Left ventricle myocardium inferior (tissue), 1 donor: ENCODE measurements around the gene CSNK2B. TPM values are rescaled to one million over a fixed set of nuclear protein-coding genes. Genes with fewer than 3 reads are reported as not detected.

ENCODE experiments used
- DNase-seq: peaks from one replicate; pipeline ENCODE4 v3.0.0-alpha.2; 2020
- H3K27ac ChIP-seq: fragments of 200-600 bp; replicated peaks from 2 replicates; pipeline ENCODE4 v1.8.0; 2021
- H3K27me3 ChIP-seq: fragments of 200-600 bp; 2 replicates; pipeline ENCODE4 v1.8.0; 2021; ENCODE audit warnings: low read depth
- H3K36me3 ChIP-seq: fragments of 200-600 bp; 2 replicates; pipeline ENCODE4 v1.8.0; 2021
- H3K4me1 ChIP-seq: fragments of 200-600 bp; 2 replicates; pipeline ENCODE4 v1.8.0; 2021
- H3K4me3 ChIP-seq: fragments of 200-600 bp; 2 replicates; pipeline ENCODE4 v1.8.0; 2021; ENCODE audit warnings: mild to moderate bottlenecking, moderate library complexity
- H3K9me3 ChIP-seq: fragments of 200-600 bp; replicated peaks from 2 replicates; pipeline ENCODE4 v1.8.0; 2021
- intact Hi-C: fragments of 100-400 bp; cut with micrococcal nuclease; formaldehyde crosslinking; loops from one replicate; pipeline ENCODE4 v1.11.0; 2022
- total RNA-seq: library from RNA; stranded (reverse); fragmentation: NEBNext Ultra II Directional; extraction: Animal tissue kit (Norgen Biotek cat#: 25700); gene quantifications from one replicate; pipeline ENCODE4 v1.2.1, GENCODE V29; 2021
- TF ChIP-seq, protein P1 (sequence below): fragments of 200-600 bp; IDR thresholded peaks from 2 replicates; pipeline ENCODE4 v1.8.0; 2021; ENCODE audit warnings: antibody characterized with exemption, mild to moderate bottlenecking, borderline replicate concordance
- donor health status: DM: no; HTN: yes; CAD: no; lungs with severe emphysema.

The CSNK2B gene
- total RNA-seq, 1 donor from 2014 or later, result 105 TPM

- H3K4me1 ChIP-seq, result peaks cover 2% of the 10 kb centered on the region
- intact Hi-C loops, result no loop called here
- TF ChIP-seq, protein P1, sequence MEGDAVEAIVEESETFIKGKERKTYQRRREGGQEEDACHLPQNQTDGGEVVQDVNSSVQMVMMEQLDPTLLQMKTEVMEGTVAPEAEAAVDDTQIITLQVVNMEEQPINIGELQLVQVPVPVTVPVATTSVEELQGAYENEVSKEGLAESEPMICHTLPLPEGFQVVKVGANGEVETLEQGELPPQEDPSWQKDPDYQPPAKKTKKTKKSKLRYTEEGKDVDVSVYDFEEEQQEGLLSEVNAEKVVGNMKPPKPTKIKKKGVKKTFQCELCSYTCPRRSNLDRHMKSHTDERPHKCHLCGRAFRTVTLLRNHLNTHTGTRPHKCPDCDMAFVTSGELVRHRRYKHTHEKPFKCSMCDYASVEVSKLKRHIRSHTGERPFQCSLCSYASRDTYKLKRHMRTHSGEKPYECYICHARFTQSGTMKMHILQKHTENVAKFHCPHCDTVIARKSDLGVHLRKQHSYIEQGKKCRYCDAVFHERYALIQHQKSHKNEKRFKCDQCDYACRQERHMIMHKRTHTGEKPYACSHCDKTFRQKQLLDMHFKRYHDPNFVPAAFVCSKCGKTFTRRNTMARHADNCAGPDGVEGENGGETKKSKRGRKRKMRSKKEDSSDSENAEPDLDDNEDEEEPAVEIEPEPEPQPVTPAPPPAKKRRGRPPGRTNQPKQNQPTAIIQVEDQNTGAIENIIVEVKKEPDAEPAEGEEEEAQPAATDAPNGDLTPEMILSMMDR, result no peak
Measured at GRCh38 chr6:31627690-31628287, 38.1 kb upstream of the CSNK2B start.

DNA sequence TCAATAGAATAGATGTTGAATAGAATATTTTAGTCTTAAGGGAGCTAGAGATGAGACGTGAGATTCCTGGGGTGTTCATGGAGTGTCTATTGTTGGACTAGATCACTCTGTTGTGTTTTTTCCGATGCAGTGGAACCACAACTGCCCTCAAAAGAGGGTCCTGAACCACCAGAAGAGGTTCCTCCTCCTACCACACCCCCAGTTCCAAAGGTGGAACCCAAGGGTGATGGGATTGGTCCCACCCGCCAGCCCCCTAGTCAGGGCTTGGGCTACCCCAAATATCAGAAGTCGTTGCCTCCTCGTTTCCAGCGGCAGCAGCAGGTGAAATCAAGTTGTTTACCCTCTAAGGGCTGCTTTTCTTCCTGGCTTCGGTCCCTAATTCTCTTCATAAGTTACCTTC lies 36.9 kb upstream of the CSNK2B start:
- no peaks in the 10 kb centered on the region for H3K27me3 ChIP-seq
- no peaks in the 10 kb centered on the region for H3K4me1 ChIP-seq
- no peak overlapping the region for H3K4me3 ChIP-seq
- no peaks in the 10 kb centered on the region for H3K9me3 ChIP-seq
- peaks cover 100% of the 10 kb centered on the region for H3K36me3 ChIP-seq
- intact Hi-C loops, result no loop called here
- no peak overlapping the region for H3K27ac ChIP-seq
- TF ChIP-seq, protein P1, result no peak
- DNase-seq, result no peak

More at GRCh38 chr6:31627690-31628287, 38.1 kb upstream of the CSNK2B start:
- H3K9me3 ChIP-seq, result no peaks in the 10 kb centered on the region
- H3K36me3 ChIP-seq, result peaks cover 98% of the 10 kb centered on the region
- H3K27me3 ChIP-seq, result no peaks in the 10 kb centered on the region
- H3K4me3 ChIP-seq, result no peak overlapping the region
- no peak for DNase-seq
- H3K27ac ChIP-seq, result no peak overlapping the region

- Histone ChIP-seq H3K4me1 (no peaks in the 10 kb centered on the region), H3K27me3 (no peaks in the 10 kb centered on the region), H3K4me3 (no peak overlapping the region), H3K9me3 (no peaks in the 10 kb centered on the region), H3K27ac (no peak overlapping the region), H3K36me3 (peaks cover 100% of the 10 kb centered on the region)
- TF ChIP-seq, protein P1, result no peak
- no peak for DNase-seq
- intact Hi-C loops, result no loop called here
Measured at GRCh38 chr6:31630177-31630934, 35.5 kb upstream of the CSNK2B start.

GRCh38 chr6:31631209-31631608 lies 34.7 kb upstream of the CSNK2B start:
- no peaks in the 10 kb centered on the region for H3K27me3 ChIP-seq
- no peaks in the 10 kb centered on the region for H3K9me3 ChIP-seq
- intact Hi-C loops, result no loop called here
- no peaks in the 10 kb centered on the region for H3K4me1 ChIP-seq
- H3K27ac ChIP-seq, result no peak overlapping the region
- no peak for DNase-seq
- no peak overlapping the region for H3K4me3 ChIP-seq
- H3K36me3 ChIP-seq, result peaks cover 100% of the 10 kb centered on the region
- TF ChIP-seq, protein P1, result no peak

- H3K4me3 ChIP-seq, result no peak overlapping the region
- DNase-seq, result no peak
- no peaks in the 10 kb centered on the region for H3K9me3 ChIP-seq
- peaks cover 100% of the 10 kb centered on the region for H3K36me3 ChIP-seq
- no peaks in the 10 kb centered on the region for H3K4me1 ChIP-seq
- intact Hi-C loops, result no loop called here
- TF ChIP-seq, protein P1, result no peak
- no peaks in the 10 kb centered on the region for H3K27me3 ChIP-seq
- no peak overlapping the region for H3K27ac ChIP-seq
Measured at GRCh38 chr6:31631681-31632278, 34.1 kb upstream of the CSNK2B start.
